ENCODE data around the gene ZBTB8A.
"Not testable (repeated sequence)": the region's sequence is repeated elsewhere in the genome, so short reads cannot be mapped to it uniquely, and the experiment has no call there.

Gene ZBTB8A

GRCh38 chr1:32525661-32526444 lies 13.4 kb upstream of the ZBTB8A start:
- Histone ChIP-seq H3K27me3 (no peaks in the 10 kb centered on the region), H3K9me3 (no peaks in the 10 kb centered on the region), H3K36me3 (no peaks in the 10 kb centered on the region), H3K4me1 (no peaks in the 10 kb centered on the region), H3K4me3 (ENCODE audit: low read depth, low read length) (no peak overlapping the region)
- no peak for DNase-seq
- no peak for TF ChIP-seq CTCF (IDR thresholded peaks at IDR 0.05; ENCODE audit: low read depth, low read length)

- H3K27me3 ChIP-seq; DNase-seq; H3K4me1 ChIP-seq; H3K9me3 ChIP-seq; H3K36me3 ChIP-seq; H3K4me3 ChIP-seq (ENCODE audit: low read depth, low read length): not testable (repeated sequence)
Observed at GRCh38 chr1:32528550-32528949, 10.7 kb upstream of the ZBTB8A start.

- Histone ChIP-seq H3K9me3 (no peaks in the 10 kb centered on the region), H3K4me3 (ENCODE audit: low read depth, low read length) (no peak overlapping the region), H3K27me3 (no peaks in the 10 kb centered on the region), H3K4me1 (no peaks in the 10 kb centered on the region), H3K36me3 (no peaks in the 10 kb centered on the region)
- no peak for TF ChIP-seq CTCF (IDR thresholded peaks at IDR 0.05; ENCODE audit: low read depth, low read length)
- DNase-seq: no peak
Observed at GRCh38 chr1:32533792-32534327, 5.4 kb upstream of the ZBTB8A start.

GRCh38 chr1:32536117-32536516 lies 3.1 kb upstream of the ZBTB8A start:
- TF ChIP-seq CTCF (IDR thresholded peaks at IDR 0.05; ENCODE audit: low read depth, low read length): no peak
- no peaks in the 10 kb centered on the region for H3K4me1 ChIP-seq

GRCh38 chr1:32536764-32537163 lies 2.5 kb upstream of the ZBTB8A start:
- no peaks in the 10 kb centered on the region for H3K36me3 ChIP-seq
- TF ChIP-seq CTCF (IDR thresholded peaks at IDR 0.05; ENCODE audit: low read depth, low read length): no peak
- H3K27me3 ChIP-seq: no peaks in the 10 kb centered on the region
- no peak overlapping the region for H3K4me3 ChIP-seq (ENCODE audit: low read depth, low read length)
- no peak for DNase-seq
- no peaks in the 10 kb centered on the region for H3K4me1 ChIP-seq
- no peaks in the 10 kb centered on the region for H3K9me3 ChIP-seq

More at GRCh38 chr1:32536117-32536516, 3.1 kb upstream of the ZBTB8A start:
- no peaks in the 10 kb centered on the region for H3K27me3 ChIP-seq
- no peaks in the 10 kb centered on the region for H3K9me3 ChIP-seq
- DNase-seq: no peak
- no peaks in the 10 kb centered on the region for H3K36me3 ChIP-seq
- H3K4me3 ChIP-seq (ENCODE audit: low read depth, low read length): no peak overlapping the region

- no peaks in the 10 kb centered on the region for H3K4me1 ChIP-seq
- H3K27me3 ChIP-seq: no peaks in the 10 kb centered on the region
- H3K9me3 ChIP-seq: no peaks in the 10 kb centered on the region
- peak overlapping the region; percentile 66 for H3K4me3 ChIP-seq (ENCODE audit: low read depth, low read length)
- H3K36me3 ChIP-seq: no peaks in the 10 kb centered on the region
- TF ChIP-seq CTCF (IDR thresholded peaks at IDR 0.05; ENCODE audit: low read depth, low read length): no peak
- peak; percentile 49 for DNase-seq
Observed at GRCh38 chr1:32539584-32540571, 651 bp downstream of the ZBTB8A start.
